GM12865 (cell line): ENCODE results near the gene ANKRD44.

Source experiments
- DNase-seq: peaks from one replicate; pipeline ENCODE4 v3.0.0; 2010; ENCODE audit warnings: low read depth
- H3K4me3 ChIP-seq: 2 replicates; pipeline ENCODE4 v1.5.1; 2011; ENCODE audit warnings: mild to moderate bottlenecking, low read depth, low read length, control low read depth
- CTCF ChIP-seq: IDR thresholded peaks from 2 replicates; pipeline ENCODE4 v1.5.1; 2011; ENCODE audit warnings: low read length, control low read depth, low read depth, inconsistent platforms; ENCODE audit not compliant: insufficient read depth; ENCODE audit errors: missing control alignments

The ANKRD44 gene

GRCh38 chr2:196961889-196962288, 348.7 kb downstream of the ANKRD44 start:
- H3K4me3 ChIP-seq, result no peak overlapping the region
- peak; percentile 57 for DNase-seq
- TF ChIP-seq CTCF, result no peak

- DNase-seq, result no peak
- H3K4me3 ChIP-seq, result no peak overlapping the region
- no peak for TF ChIP-seq CTCF
These were observed 350.7 kb downstream of the ANKRD44 start for GRCh38 chr2:196959734-196960338.

- no peak for DNase-seq
These were observed 351.3 kb downstream of the ANKRD44 start for GRCh38 chr2:196959281-196959680.

GRCh38 chr2:196957881-196958525, 352.6 kb downstream of the ANKRD44 start:
- no peak for TF ChIP-seq CTCF
- H3K4me3 ChIP-seq, result no peak overlapping the region
- no peak for DNase-seq

More at GRCh38 chr2:196959281-196959680, 351.3 kb downstream of the ANKRD44 start:
- TF ChIP-seq CTCF, result no peak
- no peak overlapping the region for H3K4me3 ChIP-seq

- H3K4me3 ChIP-seq, result no peak overlapping the region
- no peak for DNase-seq
- TF ChIP-seq CTCF, result no peak
These were observed 353.1 kb downstream of the ANKRD44 start for GRCh38 chr2:196957442-196957841.

GRCh38 chr2:196956069-196956468, 354.5 kb downstream of the ANKRD44 start:
- DNase-seq, result no peak
- no peak for TF ChIP-seq CTCF
- H3K4me3 ChIP-seq, result no peak overlapping the region

- no peak for TF ChIP-seq CTCF
- no peak for DNase-seq
- H3K4me3 ChIP-seq, result no peak overlapping the region
These were observed 355.5 kb downstream of the ANKRD44 start for GRCh38 chr2:196955036-196955435.
